VCaP (cell line): Measurements from ENCODE around the gene CDC42SE2.

Source experiments
- H3K27ac ChIP-seq: fragments of 450-650 bp; 2 replicates; pipeline ENCODE4 v1.5.1; 2017
- TF ChIP-seq, protein P1 (sequence below): fragments of 450-650 bp; conservative IDR thresholded peaks from 2 replicates; pipeline ENCODE4 v1.5.1; 2017; ENCODE audit warnings: mild to moderate bottlenecking, moderate library complexity

The CDC42SE2 gene

DNA sequence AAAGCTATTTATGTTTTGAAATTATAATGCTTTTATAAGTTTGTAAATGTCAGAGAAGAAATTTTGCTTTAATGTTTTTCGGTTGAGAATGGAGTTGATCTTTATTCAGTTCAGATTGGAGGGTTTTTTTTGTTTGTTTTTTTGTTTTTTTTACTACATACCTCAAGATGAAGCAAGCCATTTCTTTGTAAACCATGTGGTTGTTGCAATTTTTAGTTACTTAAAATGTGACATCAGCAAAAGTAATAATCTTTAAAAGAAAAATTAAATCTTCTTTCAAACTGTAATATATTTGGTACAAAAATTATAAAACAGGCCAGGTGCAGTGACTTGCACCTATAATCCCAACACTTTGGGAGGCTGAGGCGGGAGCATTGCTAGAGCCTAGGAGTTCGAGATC lies 102.6 kb downstream of the CDC42SE2 start:
- H3K27ac ChIP-seq, result no peak overlapping the region
- TF ChIP-seq, protein P1, sequence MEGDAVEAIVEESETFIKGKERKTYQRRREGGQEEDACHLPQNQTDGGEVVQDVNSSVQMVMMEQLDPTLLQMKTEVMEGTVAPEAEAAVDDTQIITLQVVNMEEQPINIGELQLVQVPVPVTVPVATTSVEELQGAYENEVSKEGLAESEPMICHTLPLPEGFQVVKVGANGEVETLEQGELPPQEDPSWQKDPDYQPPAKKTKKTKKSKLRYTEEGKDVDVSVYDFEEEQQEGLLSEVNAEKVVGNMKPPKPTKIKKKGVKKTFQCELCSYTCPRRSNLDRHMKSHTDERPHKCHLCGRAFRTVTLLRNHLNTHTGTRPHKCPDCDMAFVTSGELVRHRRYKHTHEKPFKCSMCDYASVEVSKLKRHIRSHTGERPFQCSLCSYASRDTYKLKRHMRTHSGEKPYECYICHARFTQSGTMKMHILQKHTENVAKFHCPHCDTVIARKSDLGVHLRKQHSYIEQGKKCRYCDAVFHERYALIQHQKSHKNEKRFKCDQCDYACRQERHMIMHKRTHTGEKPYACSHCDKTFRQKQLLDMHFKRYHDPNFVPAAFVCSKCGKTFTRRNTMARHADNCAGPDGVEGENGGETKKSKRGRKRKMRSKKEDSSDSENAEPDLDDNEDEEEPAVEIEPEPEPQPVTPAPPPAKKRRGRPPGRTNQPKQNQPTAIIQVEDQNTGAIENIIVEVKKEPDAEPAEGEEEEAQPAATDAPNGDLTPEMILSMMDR, result no peak

- TF ChIP-seq, protein P1, result no peak
- H3K27ac ChIP-seq, result no peak overlapping the region
Observed at GRCh38 chr5:131367219-131367860, 103.5 kb downstream of the CDC42SE2 start.

GRCh38 chr5:131368866-131369265 lies 105.0 kb downstream of the CDC42SE2 start:
- TF ChIP-seq, protein P1, result no peak
- H3K27ac ChIP-seq, result no peak overlapping the region

GRCh38 chr5:131369558-131369957 lies 105.7 kb downstream of the CDC42SE2 start:
- no peak overlapping the region for H3K27ac ChIP-seq
- TF ChIP-seq, protein P1, result no peak

DNA sequence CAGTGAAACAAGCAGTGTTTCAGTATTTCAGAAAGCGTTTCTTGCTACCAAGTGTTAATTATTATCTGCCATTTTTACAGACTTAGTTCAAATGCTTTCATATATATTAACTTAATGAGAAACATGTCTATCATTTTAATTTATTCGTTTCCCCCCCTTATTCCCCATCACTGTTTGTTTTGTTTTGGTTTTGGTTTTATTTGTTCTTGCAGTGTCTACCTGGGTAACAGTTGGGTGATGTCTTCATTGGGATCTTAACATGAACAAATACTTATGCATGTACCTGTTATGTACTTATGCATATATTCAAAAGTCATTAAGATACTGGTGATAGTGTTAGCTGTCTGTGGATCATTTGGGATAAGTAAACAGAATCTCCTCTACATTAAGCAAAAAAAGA lies 108.0 kb downstream of the CDC42SE2 start:
- TF ChIP-seq, protein P1, result no peak
- no peak overlapping the region for H3K27ac ChIP-seq

DNA sequence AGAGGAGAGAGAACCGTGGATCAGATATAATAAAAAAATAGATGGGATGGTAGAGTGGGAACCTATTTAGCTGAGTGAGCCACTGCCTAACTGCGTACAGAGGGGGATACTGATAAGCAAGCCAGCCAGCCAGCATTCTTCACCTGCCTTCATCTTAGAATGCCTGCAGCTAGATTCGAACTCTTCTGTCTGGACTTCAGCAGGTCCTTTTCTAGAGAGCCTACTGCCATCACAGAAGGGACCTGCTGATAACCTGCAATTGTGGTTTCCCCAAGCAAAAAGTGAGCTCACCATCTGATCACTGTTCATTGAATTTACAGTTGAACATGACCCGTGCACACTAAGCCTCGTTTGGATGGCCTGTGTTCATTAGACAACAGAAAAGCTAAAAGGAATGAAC lies 109.4 kb downstream of the CDC42SE2 start:
- TF ChIP-seq, protein P1, result no peak
- H3K27ac ChIP-seq, result no peak overlapping the region

- TF ChIP-seq, protein P1, result no peak
- H3K27ac ChIP-seq, result no peak overlapping the region
Observed at GRCh38 chr5:131375351-131375750, 111.5 kb downstream of the CDC42SE2 start.
